HG03280 (cell line): ENCODE measurements around the gene IGSF11.
"Not testable (repeated sequence)": the region's sequence is repeated elsewhere in the genome, so short reads cannot be mapped to it uniquely, and the experiment has no call there.

Experiments
- ATAC-seq: cut with Tn5 transposase; IDR thresholded peaks from one replicate; pipeline ENCODE4 v1.9.1; 2021; ENCODE audit warnings: mild to moderate bottlenecking, moderate library complexity; ENCODE audit not compliant: unreplicated experiment

Gene IGSF11, protein sequence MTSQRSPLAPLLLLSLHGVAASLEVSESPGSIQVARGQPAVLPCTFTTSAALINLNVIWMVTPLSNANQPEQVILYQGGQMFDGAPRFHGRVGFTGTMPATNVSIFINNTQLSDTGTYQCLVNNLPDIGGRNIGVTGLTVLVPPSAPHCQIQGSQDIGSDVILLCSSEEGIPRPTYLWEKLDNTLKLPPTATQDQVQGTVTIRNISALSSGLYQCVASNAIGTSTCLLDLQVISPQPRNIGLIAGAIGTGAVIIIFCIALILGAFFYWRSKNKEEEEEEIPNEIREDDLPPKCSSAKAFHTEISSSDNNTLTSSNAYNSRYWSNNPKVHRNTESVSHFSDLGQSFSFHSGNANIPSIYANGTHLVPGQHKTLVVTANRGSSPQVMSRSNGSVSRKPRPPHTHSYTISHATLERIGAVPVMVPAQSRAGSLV

DNA sequence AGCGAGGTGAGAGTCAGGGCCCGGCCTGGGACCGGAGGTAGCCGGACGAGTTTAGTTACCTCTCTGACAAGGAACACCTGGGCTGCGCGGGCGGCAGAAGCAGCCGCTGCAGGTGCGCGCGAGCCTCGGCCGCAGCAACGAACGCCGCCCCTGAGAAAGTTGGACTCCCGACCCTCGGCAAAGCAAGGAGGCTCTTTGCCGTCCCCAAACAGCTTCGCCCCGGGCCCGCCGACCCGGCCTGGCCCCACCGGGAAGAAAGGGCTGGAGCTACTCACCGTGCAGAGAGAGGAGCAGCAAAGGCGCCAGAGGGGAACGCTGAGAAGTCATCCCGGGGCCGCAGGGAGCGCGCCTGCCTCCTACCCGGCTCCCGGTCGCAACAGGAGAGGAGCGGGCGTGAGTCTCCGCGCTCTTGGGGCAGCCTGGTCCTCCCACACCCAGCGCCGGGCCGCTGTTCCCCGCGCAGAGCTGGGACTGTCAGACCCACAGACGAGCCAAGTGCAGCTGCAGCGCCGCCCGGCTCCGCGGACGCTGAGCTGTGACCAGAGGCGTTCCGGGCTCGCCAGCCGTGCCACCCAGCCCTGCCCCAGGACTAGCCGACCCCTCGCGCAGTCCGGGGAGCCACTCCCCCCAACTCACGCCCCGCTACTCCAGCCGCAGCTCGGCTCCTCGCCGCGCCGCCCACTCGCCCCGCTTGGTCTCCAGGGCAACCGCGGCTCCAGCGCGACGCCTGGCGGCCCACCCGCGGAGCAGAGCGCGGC, at the start of gene IGSF11:
TSS of gene IGSF11 (minus strand) at position 591 of the 758 bp plus-strand sequence. CDS start at position 327, 264 bp downstream.
- ATAC-seq: peak; percentile 97

DNA sequence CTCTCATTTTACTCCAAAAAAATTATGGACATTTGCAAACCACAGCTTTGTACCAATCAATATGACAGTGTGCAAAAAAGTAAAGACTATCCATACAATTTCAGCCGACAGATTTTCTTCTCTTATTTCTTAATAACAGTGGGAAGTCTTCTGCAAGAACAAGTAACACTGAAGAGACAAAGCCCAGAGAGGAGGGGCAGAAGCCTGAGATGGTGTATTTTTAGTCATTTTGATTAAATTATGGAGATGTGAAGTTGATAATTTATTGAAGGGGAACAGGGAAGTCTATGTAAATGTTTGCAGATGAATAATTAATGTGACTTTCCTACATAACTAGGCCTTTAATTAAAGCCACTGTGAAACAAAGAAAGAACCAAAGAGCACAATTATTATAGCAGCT, 45.7 kb upstream of the IGSF11 start:
- no peak for ATAC-seq

DNA sequence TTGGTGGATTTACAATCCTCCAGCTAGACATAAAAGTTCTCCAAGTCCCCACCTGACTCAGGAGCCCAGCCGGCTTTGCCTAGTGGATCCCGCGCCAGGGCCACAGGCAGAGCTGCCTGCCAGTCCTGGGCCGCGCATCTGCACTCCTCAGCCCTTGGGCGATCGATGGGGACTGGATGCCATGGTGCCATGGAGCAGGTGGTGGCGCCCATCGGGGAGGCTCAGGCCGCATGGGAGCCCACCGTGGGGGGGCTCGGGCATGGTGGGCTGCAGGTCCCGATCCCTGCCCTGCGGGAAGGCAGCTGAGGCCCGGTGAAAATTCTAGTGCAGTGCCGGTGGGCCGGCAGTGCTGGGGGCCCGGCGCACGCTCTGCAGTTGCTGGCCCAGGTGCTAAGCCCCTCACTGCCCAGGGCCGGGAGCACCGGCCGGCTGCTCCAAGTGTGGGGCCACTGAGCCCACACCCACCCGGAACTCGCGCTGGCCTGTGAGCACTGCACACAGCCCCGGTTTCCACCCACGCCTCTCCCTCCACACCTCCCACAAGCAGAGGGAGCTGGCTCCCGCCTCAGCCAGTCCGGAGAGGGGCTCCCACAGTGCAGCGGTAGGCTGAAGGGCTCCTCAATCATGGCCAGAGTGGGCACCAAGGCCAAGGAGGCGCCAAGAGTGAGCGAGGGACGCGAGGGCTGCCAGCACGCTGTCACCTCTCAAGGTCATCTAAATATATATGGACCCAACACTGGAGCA, 38.8 kb upstream of the IGSF11 start:
- ATAC-seq: no peak

DNA sequence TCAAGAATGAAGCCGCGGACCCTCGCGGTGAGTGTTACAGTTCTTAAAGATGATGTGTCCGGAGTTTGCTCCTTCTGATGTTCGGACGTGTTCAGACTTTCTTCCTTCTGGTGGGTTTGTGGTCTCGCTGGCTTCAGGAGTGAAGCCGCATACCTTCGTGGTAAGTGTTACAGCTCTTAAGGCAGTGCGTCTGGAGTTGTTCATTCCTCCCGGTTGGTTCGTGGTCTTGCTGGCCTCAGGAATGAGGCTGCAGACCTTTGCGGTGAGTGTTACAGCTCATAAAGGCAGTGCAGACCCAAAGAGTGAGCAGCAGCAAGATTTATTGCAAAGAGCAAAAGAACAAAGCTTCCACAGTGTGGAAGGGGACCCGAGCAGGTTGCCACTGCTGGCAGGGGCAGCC, 37.8 kb upstream of the IGSF11 start:
- not testable (repeated sequence) for ATAC-seq

DNA sequence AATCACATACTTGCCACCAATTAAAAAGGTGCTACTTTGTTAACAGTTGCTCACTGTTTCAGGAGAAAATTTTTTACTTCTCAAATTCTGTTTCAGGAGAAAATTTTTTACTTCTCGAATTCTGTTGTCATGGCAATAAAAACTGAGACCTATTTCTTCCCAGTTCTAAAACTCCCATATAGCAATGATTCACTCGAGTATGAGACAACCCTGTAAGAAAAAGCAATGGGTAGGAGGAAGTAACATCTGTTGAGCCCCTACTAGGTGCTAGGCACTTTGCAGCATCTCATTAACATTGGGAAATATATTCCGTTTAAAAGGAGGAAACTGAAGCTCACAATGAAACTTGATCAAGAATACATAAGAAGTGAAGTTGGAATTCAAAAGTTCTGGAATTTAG, 35.1 kb upstream of the IGSF11 start:
- no peak for ATAC-seq

DNA sequence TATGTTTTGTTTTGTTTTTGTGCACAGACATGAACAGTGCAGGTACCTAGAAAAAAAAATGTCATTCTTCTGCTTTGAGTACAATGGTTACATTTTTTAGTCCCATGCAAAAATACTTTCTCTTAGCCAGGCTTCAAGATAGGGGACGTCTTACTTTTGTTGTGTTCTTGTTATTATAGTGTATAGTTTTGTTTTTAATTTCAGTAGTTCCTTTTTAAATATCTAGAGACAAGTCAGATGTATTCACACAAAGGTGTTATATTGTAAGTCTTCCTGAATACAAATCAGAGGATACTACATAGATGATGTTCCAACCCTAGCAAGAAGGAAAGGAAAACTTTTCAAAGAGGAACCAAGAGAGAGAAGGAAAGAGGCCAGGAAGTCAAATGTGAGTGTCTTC, 28.8 kb upstream of the IGSF11 start:
- ATAC-seq: no peak

DNA sequence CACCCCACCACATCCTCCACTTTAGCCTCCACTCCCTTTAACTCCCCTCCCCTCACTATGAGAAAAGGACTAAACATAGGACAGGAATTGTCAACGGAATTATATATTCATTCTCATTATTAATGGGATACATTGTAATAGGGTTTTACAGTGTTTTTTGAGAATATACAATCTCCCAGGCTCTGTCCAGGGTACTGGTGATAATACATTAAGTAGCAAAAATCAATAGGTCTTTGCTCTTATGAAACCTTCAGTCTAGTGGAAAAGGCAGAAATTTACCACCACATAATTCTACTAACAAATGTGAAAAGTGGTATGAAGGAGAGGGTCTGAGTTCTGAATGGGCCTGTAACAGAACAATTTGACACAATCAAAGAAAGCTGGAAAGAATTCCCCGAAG, 28.2 kb upstream of the IGSF11 start:
- ATAC-seq: no peak

DNA sequence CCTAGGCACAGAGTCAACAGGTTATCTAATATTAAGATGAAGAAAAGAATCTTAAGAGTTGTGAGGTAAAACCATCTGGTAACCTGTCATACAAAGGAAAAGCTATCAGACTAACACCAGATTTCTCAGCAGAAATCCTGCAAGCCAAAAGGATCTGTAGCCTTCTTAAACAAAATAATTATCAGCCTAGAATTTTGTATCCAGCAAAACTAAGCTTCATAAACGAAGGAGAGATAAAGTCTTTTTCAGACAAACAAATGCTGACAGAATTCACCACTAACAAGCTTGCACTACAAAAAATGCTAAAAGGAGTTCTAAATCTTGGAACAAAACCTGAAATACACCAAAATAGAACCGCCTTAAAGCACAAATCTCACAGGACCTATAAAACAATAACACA, 9.9 kb upstream of the IGSF11 start:
- ATAC-seq: no peak

DNA sequence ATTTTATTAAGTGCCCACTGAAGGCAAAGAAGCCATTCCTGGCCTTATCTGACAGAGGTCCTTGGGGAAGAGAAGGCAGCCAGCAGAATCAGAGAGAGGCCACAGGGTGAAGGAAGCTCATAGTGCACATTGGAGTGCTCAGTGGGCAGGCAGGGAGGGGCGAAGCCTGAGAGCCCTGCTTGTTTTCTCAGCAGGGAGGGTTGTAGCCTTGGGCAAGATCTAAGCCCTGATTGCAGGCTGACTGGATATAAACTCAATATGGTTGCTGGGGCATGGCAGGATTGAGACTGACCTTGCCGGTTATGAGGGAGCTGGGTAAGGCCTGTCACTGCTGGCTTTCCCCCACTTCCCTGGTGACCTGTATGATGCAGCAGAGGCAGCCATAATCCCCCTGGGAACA, 7.5 kb upstream of the IGSF11 start:
- no peak for ATAC-seq

DNA sequence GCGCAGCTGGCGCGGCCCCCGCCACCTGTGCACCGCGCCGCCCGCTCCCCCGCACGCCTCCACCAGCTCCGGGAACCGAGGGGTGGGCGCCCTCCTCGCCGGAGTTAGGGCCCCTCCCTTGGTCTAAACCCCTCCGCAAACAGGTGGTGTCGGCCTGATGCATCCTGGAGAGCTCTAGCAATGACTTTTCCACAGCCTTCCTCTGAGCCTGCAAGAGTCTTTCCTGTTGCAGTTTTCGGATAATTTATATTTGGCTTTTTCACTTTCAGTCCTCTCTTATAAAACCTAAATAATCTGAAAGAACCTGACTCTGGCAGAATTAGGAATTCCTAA, 334 bp upstream of the IGSF11 start:
- no peak for ATAC-seq

DNA sequence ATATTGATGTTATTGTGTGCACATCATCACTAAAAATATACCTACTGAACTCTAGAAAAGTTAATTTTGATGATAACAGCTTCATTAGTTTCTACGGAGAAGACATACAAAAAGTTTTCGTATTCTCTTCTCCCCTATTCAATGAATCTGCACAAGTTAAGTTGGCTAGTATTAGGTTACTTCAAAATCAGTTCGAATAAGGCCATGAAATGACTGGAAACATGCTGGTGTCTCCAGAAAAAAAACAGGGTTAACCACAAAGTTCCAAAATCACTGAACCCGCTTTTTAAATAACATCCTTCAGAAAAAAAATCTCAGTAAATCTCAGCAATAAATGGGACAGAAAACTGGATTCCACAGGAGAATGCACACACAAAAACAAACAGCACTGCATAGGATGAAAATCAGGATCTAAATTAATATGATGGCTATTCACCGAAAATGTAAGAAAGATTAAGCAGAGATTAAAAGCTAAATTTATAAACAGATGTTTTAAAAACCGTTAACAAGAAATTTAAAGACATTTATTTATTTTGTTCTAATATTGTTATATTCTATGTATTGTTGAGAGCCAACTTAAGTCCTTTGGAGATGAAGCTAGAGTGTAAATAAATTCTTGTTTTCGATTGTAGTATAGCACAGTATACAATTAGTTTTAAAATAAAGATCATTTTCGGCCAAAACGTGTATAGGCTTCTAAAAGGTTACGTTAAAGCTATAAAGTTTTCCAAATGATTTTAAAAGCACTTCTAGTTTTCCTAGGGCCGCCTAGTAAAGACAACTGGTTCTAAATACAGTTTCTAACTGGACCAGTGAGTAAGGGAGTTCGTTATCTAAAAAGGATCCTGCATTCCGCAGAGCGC, 1.0 kb downstream of the IGSF11 start:
- no peak for ATAC-seq

DNA sequence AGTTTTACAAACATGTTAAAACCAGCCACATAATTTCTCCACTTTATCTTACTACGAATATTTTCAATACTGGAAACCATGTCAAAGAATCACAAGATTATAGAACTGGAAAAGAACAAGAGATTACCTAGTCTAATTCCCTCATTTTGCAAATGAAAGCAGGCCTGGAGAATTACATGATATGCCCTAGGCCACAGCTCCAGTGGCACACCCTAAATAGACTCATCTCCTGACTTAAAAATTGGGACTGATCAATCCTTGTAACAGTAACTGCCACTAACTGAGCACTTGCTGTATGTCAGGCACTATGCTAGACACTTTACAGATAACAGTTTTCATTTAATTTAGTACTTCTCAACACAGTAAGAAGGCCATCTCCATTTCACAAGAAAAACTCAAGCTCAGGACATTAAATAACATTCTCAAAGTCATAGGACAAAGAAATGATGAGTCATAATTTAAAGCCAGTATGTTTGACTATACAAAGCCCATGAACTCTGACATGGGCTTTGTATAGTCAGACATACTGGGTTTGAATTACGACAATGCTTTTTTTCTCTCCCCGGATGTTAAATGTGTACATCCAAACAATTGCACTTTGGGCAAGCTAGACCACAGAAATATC, 9.4 kb downstream of the IGSF11 start:
- ATAC-seq: no peak

DNA sequence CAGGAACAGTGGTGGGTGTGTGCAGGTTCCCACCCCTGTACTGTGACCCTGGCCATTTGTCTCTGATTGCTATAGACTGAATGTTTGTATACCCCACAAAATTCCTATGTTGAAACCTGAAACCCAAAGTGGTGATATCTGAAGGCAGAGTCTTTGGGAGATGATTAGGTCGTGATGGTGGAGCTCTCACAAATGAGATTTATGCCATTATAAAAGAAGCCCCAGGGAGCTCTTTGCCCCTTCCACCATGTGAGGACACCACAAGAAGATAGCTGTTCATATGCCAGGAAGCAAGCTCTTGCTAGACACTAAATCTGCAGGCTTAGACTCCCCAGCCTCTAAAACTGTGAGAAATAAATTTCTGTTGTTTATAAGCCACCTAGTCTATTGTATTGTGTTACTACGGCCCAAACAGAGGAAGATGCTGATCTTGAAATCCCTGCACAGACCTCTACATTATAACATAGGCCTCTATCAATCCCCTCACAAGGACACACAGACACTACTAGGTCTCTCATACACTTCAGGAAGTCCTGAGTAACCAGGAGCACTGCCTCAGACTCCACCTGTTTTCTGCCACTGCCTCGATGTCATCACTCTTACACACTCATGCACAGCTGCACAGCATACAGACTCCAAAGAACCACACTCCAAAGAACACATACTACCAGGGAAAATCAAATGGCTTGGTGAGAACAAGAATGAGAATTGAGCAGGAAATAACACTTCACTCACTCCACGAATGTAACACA, 14.7 kb downstream of the IGSF11 start:
- no peak for ATAC-seq

DNA sequence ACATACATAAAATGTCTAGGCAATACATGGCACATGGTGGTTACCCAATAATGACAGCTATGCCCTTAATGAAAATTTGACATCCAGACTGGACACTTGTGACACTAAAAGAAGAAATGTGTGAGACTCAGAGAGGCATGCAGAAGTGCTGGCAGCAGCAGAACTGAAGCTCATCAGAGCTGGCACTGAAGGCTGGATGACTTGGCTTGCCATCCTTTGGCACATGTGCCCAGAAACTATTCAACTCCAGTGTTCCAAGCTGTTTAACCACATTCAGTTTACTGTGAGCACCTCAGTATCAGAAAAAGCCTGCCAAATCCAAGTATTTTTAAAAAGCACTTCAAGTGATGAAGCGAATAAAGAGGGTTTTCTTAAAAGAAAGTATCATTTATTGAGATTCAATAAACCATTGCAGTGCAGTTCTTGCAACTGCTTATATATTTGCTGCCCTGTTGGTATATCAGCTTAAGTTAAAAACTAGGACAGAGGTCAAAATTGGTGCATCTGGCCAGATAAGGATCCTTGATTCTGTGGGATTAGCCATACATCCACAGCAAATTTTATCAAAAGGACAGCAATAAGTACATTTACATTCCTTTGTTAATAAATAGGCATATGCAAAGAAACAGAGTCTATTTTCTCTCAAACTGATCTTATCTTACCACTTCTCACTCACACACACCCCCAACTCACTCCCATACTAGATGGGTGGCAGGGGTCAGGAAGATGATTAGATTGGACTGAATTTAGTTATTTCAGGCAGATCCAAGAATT, 15.8 kb downstream of the IGSF11 start:
- no peak for ATAC-seq

DNA sequence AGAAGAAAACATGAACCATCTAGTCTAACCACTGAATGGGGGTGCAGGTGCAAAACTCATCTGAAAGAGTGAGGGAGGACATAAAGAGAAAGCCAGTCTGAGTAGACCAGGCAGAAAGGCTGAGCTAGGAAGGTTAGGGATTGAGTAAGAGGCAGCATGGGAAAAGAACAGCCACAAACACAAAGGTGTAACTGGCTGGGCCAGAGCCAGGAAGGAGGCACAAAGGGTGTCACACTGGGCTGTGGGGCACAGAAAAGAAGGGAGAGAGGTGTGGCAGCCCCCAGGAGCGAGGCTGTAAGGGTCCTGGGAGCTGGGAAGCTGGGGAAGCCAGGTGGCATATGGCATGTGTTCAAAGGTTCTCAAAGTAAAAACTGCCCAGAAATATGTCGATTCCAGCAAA, 18.7 kb downstream of the IGSF11 start:
- no peak for ATAC-seq

DNA sequence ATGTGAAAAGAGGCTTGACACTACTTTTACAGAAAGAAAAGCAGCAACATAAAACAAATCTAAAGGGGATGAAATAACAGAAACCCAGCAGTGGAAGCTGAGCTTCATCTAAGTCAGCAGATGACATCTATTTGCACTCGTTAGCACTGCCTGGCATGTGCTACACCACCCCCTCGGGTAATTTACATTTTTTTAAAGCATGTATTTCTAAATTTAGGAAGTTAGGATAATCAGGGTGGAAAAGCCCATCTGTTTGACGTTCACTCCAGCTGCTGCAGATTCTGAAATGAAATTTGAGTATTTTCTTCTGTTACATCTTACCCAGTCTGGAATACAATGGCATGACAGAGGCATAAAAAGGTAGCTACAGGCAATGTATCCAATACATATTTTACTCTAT, 20.7 kb downstream of the IGSF11 start:
- ATAC-seq: no peak

DNA sequence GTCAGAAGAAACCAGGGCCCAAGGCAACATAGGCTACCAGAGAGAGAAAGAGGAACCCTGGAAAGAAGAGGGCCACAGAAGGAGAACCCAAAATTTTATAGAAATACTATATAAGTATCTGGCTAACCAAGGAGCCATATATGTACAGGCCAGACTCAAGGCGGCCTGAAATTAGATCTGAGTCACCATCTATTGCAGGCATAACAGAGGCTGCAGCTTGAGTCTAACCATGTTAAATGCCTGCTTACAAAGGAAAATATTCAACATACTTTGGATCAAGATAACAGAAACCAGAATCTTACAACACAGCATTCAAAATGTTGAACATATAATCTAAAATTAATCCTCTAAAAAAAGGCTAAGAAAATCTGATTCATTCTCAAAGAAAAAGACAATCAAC, 23.1 kb downstream of the IGSF11 start:
- ATAC-seq: no peak

DNA sequence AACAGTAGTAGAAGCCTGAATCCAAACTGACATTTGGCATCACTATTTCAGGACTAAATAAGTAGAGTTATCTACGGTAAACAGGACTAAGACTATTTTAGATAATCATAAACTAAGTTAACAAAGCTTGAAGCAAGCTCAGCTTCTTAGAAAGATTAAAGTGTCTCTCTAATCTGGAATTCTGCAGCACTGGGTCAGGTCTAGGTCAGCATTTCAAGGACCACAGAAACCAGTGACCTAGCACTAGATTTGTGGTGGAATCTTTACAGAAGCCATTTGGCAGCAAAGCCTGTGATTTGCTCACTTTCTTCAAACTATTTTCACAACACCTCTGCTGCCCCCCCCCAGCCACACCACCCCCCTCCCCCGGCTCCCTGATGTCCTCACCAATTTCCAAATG, 37.5 kb downstream of the IGSF11 start:
- ATAC-seq: no peak

DNA sequence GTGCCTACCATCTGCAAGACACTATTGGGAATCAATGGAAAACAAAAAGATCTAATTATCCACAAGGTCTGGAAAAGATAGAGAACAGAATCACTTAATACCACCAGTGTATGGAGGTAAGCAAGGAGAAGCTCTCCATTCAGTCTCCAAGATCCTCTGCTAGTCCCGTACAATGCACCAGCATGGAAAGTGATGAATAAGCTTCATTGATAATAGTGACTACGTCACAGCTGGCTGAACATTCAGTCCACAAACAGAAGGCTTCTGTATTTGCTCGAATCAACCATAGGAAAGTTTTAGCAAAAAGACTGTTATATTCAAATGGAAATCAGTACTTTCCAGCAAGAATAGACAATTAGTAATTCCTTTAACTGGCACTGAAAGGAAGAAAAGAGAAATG, 42.9 kb downstream of the IGSF11 start:
- no peak for ATAC-seq
